Stimulated activated CD8-positive, alpha-beta memory T cell treated with anti-CD3 and anti-CD28 coated beads, Interleukin-15, amount 100 ng/mL, for 4 hours (primary cell): ENCODE results near the gene RHEB.
"Not testable (repeated sequence)": the region's sequence is repeated elsewhere in the genome, so short reads cannot be mapped to it uniquely, and the experiment has no call there.

ENCODE experiments used
- DNase-seq, 2 donors: peaks; one replicate each; pipeline ENCODE4 v3.0.0-alpha.2; 2020; ENCODE audit warnings: low read depth in 2 of 2

The RHEB gene

GRCh38 chr7:151519765-151520418 is at the start of gene RHEB:
Gene RHEB, minus strand, starts transcription at chr7:151519895. Its CDS starts 384 bp downstream, at chr7:151519511.
- DNase-seq = peak; percentile 98

GRCh38 chr7:151566897-151567320 is 47.2 kb upstream of the RHEB start:
- no peak for DNase-seq

GRCh38 chr7:151565541-151565940 is 45.8 kb upstream of the RHEB start:
- no peak for DNase-seq

- DNase-seq = no peak
Observed at GRCh38 chr7:151560243-151560642, 40.5 kb upstream of the RHEB start.

GRCh38 chr7:151559557-151560183 is 40.0 kb upstream of the RHEB start:
- DNase-seq = no peak

- DNase-seq = no peak
Observed at GRCh38 chr7:151558575-151558974, 38.9 kb upstream of the RHEB start.

GRCh38 chr7:151556592-151556991 is 36.9 kb upstream of the RHEB start:
- no peak for DNase-seq

- no peak for DNase-seq
Observed at GRCh38 chr7:151553356-151553755, 33.7 kb upstream of the RHEB start.

GRCh38 chr7:151552352-151553028 is 32.8 kb upstream of the RHEB start:
- DNase-seq = no peak

- no peak for DNase-seq
Observed at GRCh38 chr7:151551820-151552219, 32.1 kb upstream of the RHEB start.

- no peak for DNase-seq
Observed at GRCh38 chr7:151550656-151551286, 31.1 kb upstream of the RHEB start.

GRCh38 chr7:151549644-151550043 is 29.9 kb upstream of the RHEB start:
- no peak for DNase-seq

- DNase-seq = no peak
Observed at GRCh38 chr7:151549083-151549482, 29.4 kb upstream of the RHEB start.

- DNase-seq = no peak
Observed at GRCh38 chr7:151544183-151544582, 24.5 kb upstream of the RHEB start.

GRCh38 chr7:151542606-151543130 is 23.0 kb upstream of the RHEB start:
- DNase-seq = no peak

GRCh38 chr7:151541709-151542499 is 22.2 kb upstream of the RHEB start:
- DNase-seq = no peak

- no peak for DNase-seq
Observed at GRCh38 chr7:151540146-151540545, 20.5 kb upstream of the RHEB start.

GRCh38 chr7:151539088-151539671 is 19.5 kb upstream of the RHEB start:
- no peak for DNase-seq

- DNase-seq = no peak
Observed at GRCh38 chr7:151537818-151538561, 18.3 kb upstream of the RHEB start.

- not testable (repeated sequence) for DNase-seq
Observed at GRCh38 chr7:151536178-151536577, 16.5 kb upstream of the RHEB start.
